Endothelial cell of umbilical vein (primary cell): Measurements from ENCODE around the gene NEDD4.

Experiments
- EZH2 ChIP-seq: IDR thresholded peaks from 2 replicates; pipeline ENCODE4 v1.6.1; 2012; ENCODE audit warnings: borderline replicate concordance, low read depth, mild to moderate bottlenecking, moderate library complexity, low read length, inconsistent platforms; ENCODE audit not compliant: severe bottlenecking
- POLR2AphosphoS5 ChIP-seq: IDR thresholded peaks from 2 replicates; pipeline ENCODE4 v1.6.1; 2012; ENCODE audit warnings: low read depth, mild to moderate bottlenecking, control low read depth, low read length, moderate library complexity; ENCODE audit not compliant: insufficient read depth
- TF ChIP-seq, protein P1 (sequence below), 2 donors: IDR thresholded peaks; 1 replicate in 1 of 2; 2 replicates in 1 of 2; pipeline ENCODE4 v1.5.1; 2011; ENCODE audit warnings: low read length in 2 of 2, mild to moderate bottlenecking in 2 of 2, moderate library complexity in 2 of 2, control low read depth in 1 of 2, inconsistent platforms in 1 of 2, low read depth in 1 of 2; ENCODE audit not compliant: insufficient read depth in 1 of 2; ENCODE audit errors: extremely low read depth in 1 of 2

DNA sequence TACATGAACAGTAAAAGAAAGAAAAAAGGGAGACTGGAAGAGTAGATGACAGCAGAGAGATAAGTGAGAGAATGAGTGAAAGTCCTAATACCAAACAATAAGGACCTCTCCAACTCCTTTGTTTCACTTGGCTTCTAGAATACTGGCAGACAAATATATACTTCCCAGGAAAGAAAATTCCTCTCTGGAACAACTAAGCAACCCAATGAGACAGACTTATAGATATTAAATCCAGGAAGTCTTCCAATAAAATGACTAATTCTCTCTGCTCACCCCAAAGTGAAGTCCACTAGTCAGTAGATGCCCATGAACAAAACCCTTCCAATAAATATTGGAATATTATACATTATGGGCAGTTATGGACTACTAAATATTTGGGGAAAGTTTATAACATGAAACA is 114.2 kb downstream of the NEDD4 start:
- TF ChIP-seq, protein P1, sequence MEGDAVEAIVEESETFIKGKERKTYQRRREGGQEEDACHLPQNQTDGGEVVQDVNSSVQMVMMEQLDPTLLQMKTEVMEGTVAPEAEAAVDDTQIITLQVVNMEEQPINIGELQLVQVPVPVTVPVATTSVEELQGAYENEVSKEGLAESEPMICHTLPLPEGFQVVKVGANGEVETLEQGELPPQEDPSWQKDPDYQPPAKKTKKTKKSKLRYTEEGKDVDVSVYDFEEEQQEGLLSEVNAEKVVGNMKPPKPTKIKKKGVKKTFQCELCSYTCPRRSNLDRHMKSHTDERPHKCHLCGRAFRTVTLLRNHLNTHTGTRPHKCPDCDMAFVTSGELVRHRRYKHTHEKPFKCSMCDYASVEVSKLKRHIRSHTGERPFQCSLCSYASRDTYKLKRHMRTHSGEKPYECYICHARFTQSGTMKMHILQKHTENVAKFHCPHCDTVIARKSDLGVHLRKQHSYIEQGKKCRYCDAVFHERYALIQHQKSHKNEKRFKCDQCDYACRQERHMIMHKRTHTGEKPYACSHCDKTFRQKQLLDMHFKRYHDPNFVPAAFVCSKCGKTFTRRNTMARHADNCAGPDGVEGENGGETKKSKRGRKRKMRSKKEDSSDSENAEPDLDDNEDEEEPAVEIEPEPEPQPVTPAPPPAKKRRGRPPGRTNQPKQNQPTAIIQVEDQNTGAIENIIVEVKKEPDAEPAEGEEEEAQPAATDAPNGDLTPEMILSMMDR (IDR thresholded peaks at IDR 0.05; ENCODE audit: extremely low read depth in 1 of 2, insufficient read depth in 1 of 2, low read depth in 1 of 2, low read length in 2 of 2) = no peak
- TF ChIP-seq POLR2AphosphoS5 (no peak), EZH2 (no peak)
